OCI-LY3 (cell line): ENCODE measurements around the gene TWIST2.

ENCODE experiments used
- CTCF ChIP-seq: fragments of 200-600, 300-600 bp; sonication (generic); IDR thresholded peaks from 2 replicates; pipeline ENCODE4 v1.5.1; 2014; ENCODE audit warnings: antibody characterized with exemption, low read length, low read depth
- EZH2phosphoT487 ChIP-seq: fragments of 200-600 bp; shearing (Covaris generic); IDR thresholded peaks from 2 replicates; pipeline ENCODE4 v1.6.1; 2018; ENCODE audit warnings: antibody characterized with exemption, mixed run types, low read depth

- no peak for TF ChIP-seq CTCF
- no peak for TF ChIP-seq EZH2phosphoT487
These were observed 43.7 kb upstream of the TWIST2 start for GRCh38 chr2:238803996-238804870.
